ENCODE data around the gene IFI44L. TPM values are rescaled to one million over a fixed set of nuclear protein-coding genes. Genes with fewer than 3 reads are reported as not detected.
A peak's percentile ranks its signal among the peaks of the same experiment; 100 is the strongest.

The IFI44L gene
- total and polyA plus RNA-seq, 7 donors, result 0.91 to 5.6 (median 2.5) TPM

DNA sequence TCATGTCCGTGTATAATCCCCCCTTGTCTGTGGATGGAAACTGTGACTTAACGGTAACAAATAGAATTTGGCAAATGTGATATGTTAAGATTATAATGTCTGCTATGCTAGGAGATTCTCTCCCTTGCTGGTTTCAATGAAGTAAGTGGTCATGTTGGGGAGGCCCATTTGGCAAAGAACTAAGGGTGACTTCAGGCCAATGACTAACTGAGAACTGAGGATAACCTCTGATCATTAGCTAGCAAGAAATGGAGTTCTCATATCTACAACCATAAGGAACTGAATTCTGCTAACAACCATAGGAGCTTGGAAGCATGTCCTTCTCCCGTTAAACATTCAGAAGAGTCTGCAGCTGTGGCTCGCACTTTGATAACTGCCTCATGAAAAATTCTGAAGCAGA, 2.3 kb downstream of the IFI44L start:
- Histone ChIP-seq H3K9me3 (no peaks in the 10 kb centered on the region), H3K27ac (peak overlapping the region; percentile 26), H3K27me3 (ENCODE audit: insufficient read depth in 3 of 3, low read length in 2 of 3) (no peaks in the 10 kb centered on the region), H3K4me1 (peaks cover 10% of the 10 kb centered on the region), H3K36me3 (ENCODE audit: insufficient read depth in 1 of 2, low read depth in 1 of 2) (no peaks in the 10 kb centered on the region), H3K4me3 (peak overlapping the region; percentile 33)
- 38 to 47% (median 40%) methylated on average over 4 of the region's 4 CpGs for WGBS, 3 donors
- TF ChIP-seq, protein P1, sequence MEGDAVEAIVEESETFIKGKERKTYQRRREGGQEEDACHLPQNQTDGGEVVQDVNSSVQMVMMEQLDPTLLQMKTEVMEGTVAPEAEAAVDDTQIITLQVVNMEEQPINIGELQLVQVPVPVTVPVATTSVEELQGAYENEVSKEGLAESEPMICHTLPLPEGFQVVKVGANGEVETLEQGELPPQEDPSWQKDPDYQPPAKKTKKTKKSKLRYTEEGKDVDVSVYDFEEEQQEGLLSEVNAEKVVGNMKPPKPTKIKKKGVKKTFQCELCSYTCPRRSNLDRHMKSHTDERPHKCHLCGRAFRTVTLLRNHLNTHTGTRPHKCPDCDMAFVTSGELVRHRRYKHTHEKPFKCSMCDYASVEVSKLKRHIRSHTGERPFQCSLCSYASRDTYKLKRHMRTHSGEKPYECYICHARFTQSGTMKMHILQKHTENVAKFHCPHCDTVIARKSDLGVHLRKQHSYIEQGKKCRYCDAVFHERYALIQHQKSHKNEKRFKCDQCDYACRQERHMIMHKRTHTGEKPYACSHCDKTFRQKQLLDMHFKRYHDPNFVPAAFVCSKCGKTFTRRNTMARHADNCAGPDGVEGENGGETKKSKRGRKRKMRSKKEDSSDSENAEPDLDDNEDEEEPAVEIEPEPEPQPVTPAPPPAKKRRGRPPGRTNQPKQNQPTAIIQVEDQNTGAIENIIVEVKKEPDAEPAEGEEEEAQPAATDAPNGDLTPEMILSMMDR (IDR thresholded peaks at IDR 0.05), result no peak
- ATAC-seq (no peak), DNase-seq (no peak)
- intact Hi-C loops (cut with DNase I), result no loop called here

DNA sequence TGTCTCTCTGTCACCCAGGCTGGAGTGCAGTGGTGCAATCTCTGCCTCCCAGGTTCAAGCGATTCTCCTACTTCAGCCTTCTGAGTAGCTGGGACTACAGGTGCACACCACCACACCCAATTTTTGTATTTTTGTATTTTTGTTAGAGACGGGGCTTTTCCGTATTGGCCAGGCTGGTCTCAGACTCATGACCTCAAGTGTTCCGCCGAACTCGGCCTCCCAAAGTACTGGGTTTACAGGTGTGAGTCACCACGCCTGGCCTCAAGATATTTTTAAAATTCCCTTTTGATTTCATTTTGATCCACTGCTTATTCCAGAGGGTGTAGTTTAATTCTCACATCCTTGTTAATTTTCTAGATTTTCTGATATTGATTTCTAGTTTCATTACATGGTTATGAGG, 3.8 kb downstream of the IFI44L start:
- WGBS, 3 donors, result 92 to 98% (median 97%) methylated on average over 7 of the region's 7 CpGs

DNA sequence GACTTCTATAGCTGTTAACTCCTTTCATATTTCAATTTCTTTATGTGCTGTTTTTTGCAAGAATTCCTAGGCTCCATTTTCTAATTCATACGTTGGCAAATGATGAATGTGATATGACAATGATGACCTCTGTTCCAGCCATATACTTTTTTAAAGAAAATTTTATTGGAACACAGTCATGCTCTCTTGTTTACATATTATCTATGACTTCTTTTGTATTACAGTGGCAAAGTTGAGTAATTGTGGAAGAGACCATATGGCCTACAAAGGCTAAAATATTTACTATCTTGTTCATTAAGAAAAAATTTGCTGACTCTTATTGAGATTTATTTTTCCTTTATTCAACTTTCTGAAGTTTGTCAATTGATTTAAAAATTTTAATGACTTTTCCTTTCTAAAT, 7.1 kb downstream of the IFI44L start:
- H3K4me3 ChIP-seq, result no peak overlapping the region
- H3K27me3 ChIP-seq (ENCODE audit: insufficient read depth in 3 of 3, low read length in 2 of 3), result no peaks in the 10 kb centered on the region
- H3K9me3 ChIP-seq, result no peaks in the 10 kb centered on the region
- intact Hi-C loops (cut with DNase I), result no loop called here
- no peak for DNase-seq
- no peak overlapping the region for H3K27ac ChIP-seq
- H3K4me1 ChIP-seq, result no peaks in the 10 kb centered on the region
- H3K36me3 ChIP-seq (ENCODE audit: insufficient read depth in 1 of 2, low read depth in 1 of 2), result no peaks in the 10 kb centered on the region
- ATAC-seq, result no peak
- TF ChIP-seq, protein P1 (IDR thresholded peaks at IDR 0.05), result no peak
- WGBS, 3 donors, result 70 to 97% (median 78%) methylated on average over 1 of the region's 1 CpG

More for the DNA sequence above, 3.8 kb downstream of the IFI44L start:
- no peak overlapping the region for H3K27ac ChIP-seq
- H3K4me1 ChIP-seq, result peaks cover 10% of the 10 kb centered on the region
- intact Hi-C loops (cut with DNase I), result no loop called here
- H3K27me3 ChIP-seq (ENCODE audit: insufficient read depth in 3 of 3, low read length in 2 of 3), result no peaks in the 10 kb centered on the region
- TF ChIP-seq, protein P1 (IDR thresholded peaks at IDR 0.05), result no peak
- H3K36me3 ChIP-seq (ENCODE audit: insufficient read depth in 1 of 2, low read depth in 1 of 2), result no peaks in the 10 kb centered on the region
- no peak overlapping the region for H3K4me3 ChIP-seq
- H3K9me3 ChIP-seq, result no peaks in the 10 kb centered on the region
- DNase-seq (no peak), ATAC-seq (no peak)

DNA sequence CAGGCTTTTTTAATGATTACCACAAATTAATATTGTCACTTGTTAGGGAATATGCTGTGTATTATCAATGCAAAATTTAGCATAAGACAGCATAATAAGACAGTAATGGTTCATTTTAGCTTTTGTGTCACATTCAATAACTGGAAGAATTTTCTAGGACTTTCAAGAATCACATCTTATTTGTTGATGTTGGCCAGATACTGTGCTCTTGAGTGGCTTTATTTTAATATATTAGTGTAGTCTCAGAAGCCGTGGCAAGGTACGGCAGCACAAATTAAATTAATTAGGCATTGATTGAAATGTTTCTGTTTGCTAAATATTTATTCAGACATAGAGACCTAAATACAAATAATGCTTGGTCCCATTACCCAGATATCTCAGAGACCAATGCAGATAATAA, 10.4 kb downstream of the IFI44L start:
- Histone ChIP-seq H3K9me3 (no peaks in the 10 kb centered on the region), H3K36me3 (ENCODE audit: insufficient read depth in 1 of 2, low read depth in 1 of 2) (no peaks in the 10 kb centered on the region), H3K27me3 (ENCODE audit: insufficient read depth in 3 of 3, low read length in 2 of 3) (no peaks in the 10 kb centered on the region), H3K4me3 (no peak overlapping the region), H3K4me1 (no peaks in the 10 kb centered on the region), H3K27ac (no peak overlapping the region)
- DNase-seq (no peak), ATAC-seq (no peak)
- TF ChIP-seq, protein P1 (IDR thresholded peaks at IDR 0.05), result no peak
- WGBS, 3 donors, result 76 to 97% (median 95%) methylated on average over 2 of the region's 2 CpGs
- intact Hi-C loops (cut with DNase I), result no loop called here

DNA sequence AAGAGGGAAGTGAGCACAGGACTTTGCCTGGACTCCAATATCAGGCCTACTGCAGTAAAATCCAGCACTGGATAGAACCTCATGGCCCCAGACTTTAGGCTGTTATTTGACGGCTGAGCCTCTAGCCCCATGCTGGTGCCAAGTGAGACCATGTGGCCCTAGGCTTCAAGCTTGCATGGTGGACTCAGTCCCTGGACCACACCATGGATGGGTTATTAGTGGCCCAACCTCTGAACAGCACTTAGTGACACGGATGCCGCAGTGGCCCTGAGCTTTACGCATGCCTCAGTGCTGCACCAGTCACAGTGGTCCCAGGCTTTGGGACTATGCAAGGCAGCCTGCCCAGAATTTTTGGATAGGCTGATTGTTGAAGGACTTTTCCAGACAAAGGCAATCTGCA, 13.0 kb downstream of the IFI44L start:
- intact Hi-C loops (cut with DNase I), result no loop called here
- no peak for DNase-seq
- H3K4me3 ChIP-seq, result no peak overlapping the region

More for the DNA sequence above, 13.0 kb downstream of the IFI44L start:
- Histone ChIP-seq H3K27me3 (ENCODE audit: insufficient read depth in 3 of 3, low read length in 2 of 3) (no peaks in the 10 kb centered on the region), H3K36me3 (ENCODE audit: insufficient read depth in 1 of 2, low read depth in 1 of 2) (no peaks in the 10 kb centered on the region), H3K9me3 (no peaks in the 10 kb centered on the region), H3K27ac (no peak overlapping the region), H3K4me1 (no peaks in the 10 kb centered on the region)
- TF ChIP-seq, protein P1 (IDR thresholded peaks at IDR 0.05), result no peak
- no peak for ATAC-seq
- 91 to 96% (median 94%) methylated on average over 4 of the region's 4 CpGs for WGBS, 3 donors
